HUES64 (cell line): ENCODE results near the gene PLAC1.
A peak's percentile ranks its signal among the peaks of the same experiment; 100 is the strongest.

Experiments used
- H3K27ac ChIP-seq: 2 replicates; pipeline ENCODE4 v1.7.0; 2013; ENCODE audit warnings: low read depth, low read length, inconsistent platforms
- H3K27me3 ChIP-seq: 2 replicates; pipeline ENCODE4 v1.6.1; 2013; ENCODE audit warnings: mild to moderate bottlenecking, low read length; ENCODE audit not compliant: insufficient read depth
- H3K36me3 ChIP-seq: 2 replicates; pipeline ENCODE4 v1.6.1; 2013; ENCODE audit warnings: mild to moderate bottlenecking, low read length; ENCODE audit not compliant: insufficient read depth
- H3K4me1 ChIP-seq: 2 replicates; pipeline ENCODE4 v1.6.1; 2013; ENCODE audit warnings: mild to moderate bottlenecking, low read length, moderate library complexity; ENCODE audit not compliant: insufficient read depth
- H3K4me3 ChIP-seq: 2 replicates; pipeline ENCODE4 v1.5.1; 2013; ENCODE audit warnings: mild to moderate bottlenecking, low read length, moderate library complexity
- H3K9ac ChIP-seq: 2 replicates; pipeline ENCODE4 v1.6.1; 2013; ENCODE audit warnings: mild to moderate bottlenecking, low read depth, low read length
- H3K9me3 ChIP-seq: 2 replicates; pipeline ENCODE4 v1.6.1; 2013; ENCODE audit warnings: low read depth, low read length; ENCODE audit not compliant: insufficient read depth
- WGBS: fragments of 150-250, 120-280 bp; methylation state at CpG from one replicate; pipeline ENCODE4 v1.1.7; 2013; ENCODE audit warnings: missing lambda C conversion rate; 5-methylcytosine and 5-hydroxymethylcytosine counted together

Gene PLAC1

GRCh38 chrX:134607523-134607922, 50.7 kb downstream of the PLAC1 start:
- no peaks in the 10 kb centered on the region for H3K36me3 ChIP-seq
- no peak overlapping the region for H3K27ac ChIP-seq
- 0 out of 2 replicates have a peak, but pooled peaks cover under 1% of the 10 kb centered on the region for H3K9me3 ChIP-seq
- H3K9ac ChIP-seq: no peak overlapping the region
- H3K4me1 ChIP-seq: peaks cover 14% of the 10 kb centered on the region
- 94% methylated on average over 4 of the region's 6 CpGs for WGBS
- no peaks in the 10 kb centered on the region for H3K27me3 ChIP-seq
- no peak overlapping the region for H3K4me3 ChIP-seq

- Histone ChIP-seq H3K9ac (0 out of 2 replicates have a peak overlapping the region, but pooled peaks have one; percentile 1), H3K36me3 (no peaks in the 10 kb centered on the region), H3K4me3 (no peak overlapping the region), H3K9me3 (0 out of 2 replicates have a peak, but pooled peaks cover 4% of the 10 kb centered on the region), H3K4me1 (peaks cover 14% of the 10 kb centered on the region), H3K27me3 (no peaks in the 10 kb centered on the region), H3K27ac (peak overlapping the region; percentile 80)
- WGBS: 61% methylated on average over 4 of the region's 4 CpGs
Measured at GRCh38 chrX:134604701-134605311, 53.5 kb downstream of the PLAC1 start.

- H3K4me1 ChIP-seq: peaks cover 14% of the 10 kb centered on the region
- H3K4me3 ChIP-seq: no peak overlapping the region
- WGBS: 55% methylated on average over 2 of the region's 3 CpGs
- H3K9me3 ChIP-seq: 0 out of 2 replicates have a peak, but pooled peaks cover 4% of the 10 kb centered on the region
- peak overlapping the region; percentile 80 for H3K27ac ChIP-seq
- peak overlapping the region; percentile 40; the same call in 1 of the 2 replicates for H3K9ac ChIP-seq
- no peaks in the 10 kb centered on the region for H3K36me3 ChIP-seq
- no peaks in the 10 kb centered on the region for H3K27me3 ChIP-seq
Measured at GRCh38 chrX:134603806-134604700, 54.2 kb downstream of the PLAC1 start.

- Histone ChIP-seq H3K4me3 (no peak overlapping the region), H3K9ac (no peak overlapping the region), H3K27me3 (no peaks in the 10 kb centered on the region), H3K27ac (no peak overlapping the region), H3K4me1 (peaks cover 14% of the 10 kb centered on the region), H3K36me3 (no peaks in the 10 kb centered on the region), H3K9me3 (0 out of 2 replicates have a peak, but pooled peaks cover 4% of the 10 kb centered on the region)
Measured at GRCh38 chrX:134602410-134602809, 55.9 kb downstream of the PLAC1 start.

GRCh38 chrX:134601240-134601765, 57.0 kb downstream of the PLAC1 start:
- H3K9me3 ChIP-seq: 0 out of 2 replicates have a peak, but pooled peaks cover 4% of the 10 kb centered on the region
- H3K27ac ChIP-seq: no peak overlapping the region
- peaks cover 14% of the 10 kb centered on the region for H3K4me1 ChIP-seq
- WGBS: 100% methylated on average over 1 of the region's 1 CpG
- H3K27me3 ChIP-seq: no peaks in the 10 kb centered on the region
- no peak overlapping the region for H3K4me3 ChIP-seq
- no peaks in the 10 kb centered on the region for H3K36me3 ChIP-seq
- H3K9ac ChIP-seq: no peak overlapping the region

GRCh38 chrX:134600714-134601113, 57.6 kb downstream of the PLAC1 start:
- WGBS: 88% methylated on average over 2 of the region's 2 CpGs
- H3K27ac ChIP-seq: no peak overlapping the region

GRCh38 chrX:134599184-134599914, 58.9 kb downstream of the PLAC1 start:
- H3K27ac ChIP-seq: no peak overlapping the region

More at GRCh38 chrX:134600714-134601113, 57.6 kb downstream of the PLAC1 start:
- Histone ChIP-seq H3K27me3 (no peaks in the 10 kb centered on the region), H3K36me3 (no peaks in the 10 kb centered on the region), H3K9me3 (0 out of 2 replicates have a peak, but pooled peaks cover 4% of the 10 kb centered on the region), H3K4me3 (no peak overlapping the region), H3K9ac (no peak overlapping the region), H3K4me1 (peaks cover 14% of the 10 kb centered on the region)

GRCh38 chrX:134592303-134592702, 66.0 kb downstream of the PLAC1 start:
- H3K27ac ChIP-seq: no peak overlapping the region
- H3K36me3 ChIP-seq: no peaks in the 10 kb centered on the region
- H3K4me3 ChIP-seq: no peak overlapping the region
- H3K9me3 ChIP-seq: no peaks in the 10 kb centered on the region
- H3K9ac ChIP-seq: no peak overlapping the region
- H3K27me3 ChIP-seq: no peaks in the 10 kb centered on the region
- no peaks in the 10 kb centered on the region for H3K4me1 ChIP-seq

More at GRCh38 chrX:134599184-134599914, 58.9 kb downstream of the PLAC1 start:
- H3K9ac ChIP-seq: no peak overlapping the region
- peaks cover 8% of the 10 kb centered on the region for H3K4me1 ChIP-seq
- H3K9me3 ChIP-seq: 0 out of 2 replicates have a peak, but pooled peaks cover 4% of the 10 kb centered on the region
- H3K27me3 ChIP-seq: no peaks in the 10 kb centered on the region
- WGBS: 87% methylated on average over 3 of the region's 5 CpGs
- no peaks in the 10 kb centered on the region for H3K36me3 ChIP-seq
- no peak overlapping the region for H3K4me3 ChIP-seq

- no peaks in the 10 kb centered on the region for H3K36me3 ChIP-seq
- H3K27ac ChIP-seq: no peak overlapping the region
- no peaks in the 10 kb centered on the region for H3K4me1 ChIP-seq
- no peaks in the 10 kb centered on the region for H3K9me3 ChIP-seq
- 100% methylated on average over 2 of the region's 2 CpGs for WGBS
- H3K4me3 ChIP-seq: no peak overlapping the region
- no peak overlapping the region for H3K9ac ChIP-seq
- no peaks in the 10 kb centered on the region for H3K27me3 ChIP-seq
Measured at GRCh38 chrX:134591502-134591901, 66.8 kb downstream of the PLAC1 start.

- Histone ChIP-seq H3K27ac (no peak overlapping the region), H3K4me3 (no peak overlapping the region), H3K36me3 (no peaks in the 10 kb centered on the region), H3K9ac (no peak overlapping the region), H3K4me1 (no peaks in the 10 kb centered on the region), H3K9me3 (no peaks in the 10 kb centered on the region), H3K27me3 (no peaks in the 10 kb centered on the region)
- WGBS: 96% methylated on average over 2 of the region's 3 CpGs
Measured at GRCh38 chrX:134588806-134589205, 69.5 kb downstream of the PLAC1 start.
